Body of pancreas (tissue), 4 donors: ENCODE data around the gene PRPF31. TPM values are rescaled to one million over a fixed set of nuclear protein-coding genes. Genes with fewer than 3 reads are reported as not detected.

Source experiments
- ATAC-seq: fragments of 150-250 bp; one replicate; pipeline ENCODE4 v1.9.1; 2016
- DNase-seq, 4 donors: peaks; one replicate each; pipeline ENCODE4 v3.0.0-alpha.2; 2019
- H3K27ac ChIP-seq, 4 donors: fragments of 200-600 bp; sonication (generic); 1 replicate in 3 of 4; 2 replicates in 1 of 4; pipeline versions ENCODE4 v1.5.1 to v1.6.1; 2016 to 2019; ENCODE audit warnings: mild to moderate bottlenecking in 1 of 4, mixed read lengths in 1 of 4, moderate library complexity in 1 of 4
- H3K27me3 ChIP-seq, 2 donors: fragments of 200-600 bp; sonication (generic); one replicate each; pipeline ENCODE4 v1.6.0; 2016; ENCODE audit warnings: mild to moderate bottlenecking in 1 of 2
- H3K36me3 ChIP-seq, 2 donors: fragments of 200-600 bp; sonication (generic); replicated peaks in 1 of 2; 2 replicates each; pipeline ENCODE4 v1.5.1; 2016; ENCODE audit warnings: low read depth in 2 of 2; ENCODE audit not compliant: insufficient read depth in 1 of 2
- H3K4me1 ChIP-seq: fragments of 200-600 bp; sonication (generic); one replicate; pipeline ENCODE4 v1.6.0; 2016
- H3K4me3 ChIP-seq, 2 donors: fragments of 200-600 bp; sonication (generic); 1 replicate in 1 of 2; 2 replicates in 1 of 2; pipeline ENCODE4 v1.5.1; 2016 to 2019
- H3K9me3 ChIP-seq, 3 donors: fragments of 200-600 bp; sonication (generic); 1 replicate in 2 of 3; 2 replicates in 1 of 3; pipeline ENCODE4 v1.5.1; 2016
- POLR2A ChIP-seq, 3 donors: fragments of 450-650 bp; IDR thresholded peaks; one replicate each; pipeline ENCODE4 v1.6.1; 2016; ENCODE audit warnings: antibody characterized with exemption in 3 of 3, mild to moderate bottlenecking in 2 of 3
- WGBS, 2 donors: methylation state at CpG; one replicate each; pipeline ENCODE4 v1.1.5; 2017; 5-methylcytosine and 5-hydroxymethylcytosine counted together
- intact Hi-C: fragments of 100-400 bp; cut with DNase I; formaldehyde crosslinking; loops from one replicate; pipeline ENCODE4 v1.15.1; 2023
- total RNA-seq, 2 donors: library from RNA; depleted of rRNA; stranded (reverse); fragments of >200 nt; gene quantifications; one replicate each; pipeline ENCODE4 v1.1.0, GENCODE V29; 2016
- TF ChIP-seq, protein P1 (sequence below), 7 experiments: fragments of 450-650 bp in 4 of 7; fragments of 200-600 bp in 3 of 7; sonication (generic) in 3 of 7; IDR thresholded peaks; one replicate each; pipeline ENCODE4 v1.5.1; 2016 to 2019; ENCODE audit warnings: antibody characterized with exemption in 7 of 7

PRPF31 gene
- total RNA-seq, 2 donors from 2014 or later: 17.8 to 24.1 TPM

DNA sequence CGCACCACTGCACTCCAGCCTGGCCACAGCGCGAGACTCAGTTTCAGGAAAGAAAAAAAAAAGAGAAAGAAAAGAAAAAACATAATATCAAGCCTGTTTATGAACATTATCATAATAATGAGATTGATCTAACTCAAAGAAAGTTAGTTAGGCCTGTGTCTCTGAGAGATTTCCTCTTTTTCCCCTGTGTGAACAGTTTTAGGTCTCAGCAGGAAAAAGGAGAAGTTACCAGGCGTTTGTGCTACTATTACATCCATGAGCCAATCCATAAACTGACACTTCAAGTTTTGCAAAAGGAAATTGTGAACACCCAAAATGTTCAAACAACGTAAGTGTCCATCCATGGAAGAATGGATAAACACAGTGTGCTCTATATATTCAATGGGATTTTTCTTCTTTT is 38.2 kb upstream of the PRPF31 start:
- no peak overlapping the region for H3K4me3 ChIP-seq
- no peak for ATAC-seq
- no peak overlapping the region for H3K27ac ChIP-seq
- intact Hi-C loops: no loop called here
- 64 to 76% methylated on average over 5 of the region's 5 CpGs for WGBS, 2 donors
- no peaks in the 10 kb centered on the region for H3K4me1 ChIP-seq
- DNase-seq: no peak
- H3K36me3 ChIP-seq: no peaks in the 10 kb centered on the region
- no peaks in the 10 kb centered on the region for H3K27me3 ChIP-seq
- peaks cover 0 to 6% (median 0%) of the 10 kb centered on the region in 3 donors for H3K9me3 ChIP-seq
- TF ChIP-seq POLR2A (IDR thresholded peaks at IDR 0.05): no peak
- TF ChIP-seq, protein P1, sequence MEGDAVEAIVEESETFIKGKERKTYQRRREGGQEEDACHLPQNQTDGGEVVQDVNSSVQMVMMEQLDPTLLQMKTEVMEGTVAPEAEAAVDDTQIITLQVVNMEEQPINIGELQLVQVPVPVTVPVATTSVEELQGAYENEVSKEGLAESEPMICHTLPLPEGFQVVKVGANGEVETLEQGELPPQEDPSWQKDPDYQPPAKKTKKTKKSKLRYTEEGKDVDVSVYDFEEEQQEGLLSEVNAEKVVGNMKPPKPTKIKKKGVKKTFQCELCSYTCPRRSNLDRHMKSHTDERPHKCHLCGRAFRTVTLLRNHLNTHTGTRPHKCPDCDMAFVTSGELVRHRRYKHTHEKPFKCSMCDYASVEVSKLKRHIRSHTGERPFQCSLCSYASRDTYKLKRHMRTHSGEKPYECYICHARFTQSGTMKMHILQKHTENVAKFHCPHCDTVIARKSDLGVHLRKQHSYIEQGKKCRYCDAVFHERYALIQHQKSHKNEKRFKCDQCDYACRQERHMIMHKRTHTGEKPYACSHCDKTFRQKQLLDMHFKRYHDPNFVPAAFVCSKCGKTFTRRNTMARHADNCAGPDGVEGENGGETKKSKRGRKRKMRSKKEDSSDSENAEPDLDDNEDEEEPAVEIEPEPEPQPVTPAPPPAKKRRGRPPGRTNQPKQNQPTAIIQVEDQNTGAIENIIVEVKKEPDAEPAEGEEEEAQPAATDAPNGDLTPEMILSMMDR (IDR thresholded peaks at IDR 0.05): no peak

DNA sequence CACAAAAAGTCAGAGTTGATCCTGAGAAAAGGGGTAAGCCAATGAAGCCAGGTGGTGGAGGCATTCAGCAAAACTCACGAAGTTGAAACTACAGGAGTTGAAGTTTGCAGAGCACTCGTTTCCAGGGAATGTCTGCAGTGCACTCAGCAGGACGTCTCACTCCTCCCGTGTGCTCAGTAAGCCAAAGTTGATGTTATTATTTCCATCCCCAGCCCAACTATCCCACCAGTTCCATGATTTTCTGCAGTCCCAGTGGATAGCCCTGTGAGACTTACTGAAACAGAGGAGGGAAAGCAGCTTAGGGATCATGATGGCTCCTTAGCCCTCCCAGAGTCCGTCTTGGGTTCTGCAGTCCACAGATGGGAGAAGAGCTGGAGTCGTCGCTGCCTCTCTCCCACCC is 34.5 kb upstream of the PRPF31 start, which contains the start of gene TARM1:
Gene TARM1, minus strand, starts transcription at position 334 of the 400 bp plus-strand sequence. Its CDS starts 25 bp downstream, at position 309.
- no peaks in the 10 kb centered on the region for H3K4me1 ChIP-seq
- no peak within 1 kb of the TSS for H3K27ac ChIP-seq
- intact Hi-C loops: no loop called here
- peaks cover 0 to 6% (median 0%) of the 10 kb centered on the region in 3 donors for H3K9me3 ChIP-seq
- H3K36me3 ChIP-seq: no peaks in the 10 kb centered on the region
- no peak for DNase-seq
- no peak within 1 kb of the TSS for H3K4me3 ChIP-seq
- WGBS, 2 donors: 56 to 63% methylated on average over 7 of the region's 7 CpGs
- TF ChIP-seq, protein P1 (IDR thresholded peaks at IDR 0.05): no peak
- TF ChIP-seq POLR2A (IDR thresholded peaks at IDR 0.05): no peak
- H3K27me3 ChIP-seq: no peaks in the 10 kb centered on the region
- ATAC-seq: no peak

DNA sequence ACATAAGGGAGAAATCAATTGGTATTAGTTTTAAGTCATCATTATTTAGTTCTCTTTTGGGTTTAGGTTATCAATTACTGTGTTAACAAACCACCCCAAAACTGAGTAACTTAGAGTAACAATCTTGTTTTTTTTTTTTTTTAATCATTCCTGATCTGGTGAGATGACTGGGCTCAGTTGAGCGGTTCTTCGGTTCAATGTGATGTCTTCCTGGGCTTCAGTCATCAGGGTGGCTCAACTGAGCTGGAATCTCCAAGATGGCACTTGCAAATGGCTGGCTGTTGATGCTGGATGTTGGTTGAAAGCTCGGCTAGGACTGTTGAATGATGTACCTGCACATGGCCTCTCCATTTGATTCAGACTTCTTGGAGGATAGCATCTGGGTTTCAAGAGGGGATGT is 31.1 kb upstream of the PRPF31 start:
- Histone ChIP-seq H3K27ac (no peak overlapping the region), H3K27me3 (no peaks in the 10 kb centered on the region), H3K4me3 (no peak overlapping the region), H3K4me1 (no peaks in the 10 kb centered on the region), H3K9me3 (peaks cover 0 to 6% (median 0%) of the 10 kb centered on the region in 3 donors), H3K36me3 (no peaks in the 10 kb centered on the region)
- intact Hi-C loops: no loop called here
- no peak for ATAC-seq
- TF ChIP-seq POLR2A (IDR thresholded peaks at IDR 0.05): no peak
- TF ChIP-seq, protein P1 (IDR thresholded peaks at IDR 0.05): no peak
- WGBS, 2 donors: 78 to 82% methylated on average over 3 of the region's 3 CpGs
- no peak for DNase-seq

DNA sequence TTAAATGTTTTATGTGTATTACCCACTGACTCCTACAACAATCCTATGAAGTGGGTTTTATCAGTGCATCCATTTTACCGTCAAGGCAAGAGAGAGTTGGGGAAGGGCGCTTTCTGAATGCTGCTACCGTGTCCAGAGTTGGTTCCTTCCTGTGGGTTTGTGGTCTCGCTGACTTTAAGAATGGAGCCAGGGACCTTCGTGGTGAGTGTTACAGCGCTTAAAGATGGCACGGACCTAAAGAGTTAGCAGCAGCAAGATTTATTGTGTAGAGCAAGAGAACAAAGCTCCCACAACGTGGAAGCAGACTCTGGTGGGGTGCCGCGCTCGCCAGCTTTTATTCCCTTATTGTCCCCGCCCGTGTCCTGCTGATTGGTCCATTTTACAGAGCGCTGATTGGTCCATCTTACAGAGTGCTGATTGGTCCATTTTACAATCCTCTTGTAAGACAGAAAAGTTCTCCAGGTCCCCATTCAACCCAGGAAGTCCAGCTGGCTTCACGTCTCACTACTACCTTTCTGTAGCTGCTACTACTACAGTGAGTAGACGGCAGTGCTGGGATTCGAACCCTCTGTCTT is 21.0 kb upstream of the PRPF31 start:
- no peak for TF ChIP-seq POLR2A (IDR thresholded peaks at IDR 0.05)
- TF ChIP-seq, protein P1 (IDR thresholded peaks at IDR 0.05): no peak
- H3K36me3 ChIP-seq: no peaks in the 10 kb centered on the region
- peaks cover 0 to 18% of the 10 kb centered on the region in 2 donors for H3K27me3 ChIP-seq
- H3K4me3 ChIP-seq: no peak overlapping the region
- DNase-seq (no peak), ATAC-seq (no peak)
- H3K4me1 ChIP-seq: peaks cover 9% of the 10 kb centered on the region
- no peaks in the 10 kb centered on the region for H3K9me3 ChIP-seq
- H3K27ac ChIP-seq: no peak overlapping the region
- intact Hi-C loops: no loop called here
- WGBS, 2 donors: 76 to 83% methylated on average over 17 of the region's 17 CpGs
